K562 (cell line): Measurements from ENCODE around the gene UVRAG. TPM values are rescaled to one million over a fixed set of nuclear protein-coding genes. Genes with fewer than 3 reads are reported as not detected.
A peak's percentile ranks its signal among the peaks of the same experiment; 100 is the strongest.

ENCODE experiments used
- ASH1L ChIP-seq: fragments of 450-650 bp; IDR thresholded peaks from 2 replicates; pipeline ENCODE4 v1.6.1; 2018; ENCODE audit warnings: borderline replicate concordance, mild to moderate bottlenecking, low read depth; ENCODE audit not compliant: partially characterized antibody
- CBX5 ChIP-seq: IDR thresholded peaks from 2 replicates; pipeline ENCODE4 v1.6.1; 2014; ENCODE audit warnings: low read depth, borderline replicate concordance
- CREM ChIP-seq: IDR thresholded peaks from 2 replicates; pipeline ENCODE4 v1.6.1; 2014; ENCODE audit warnings: antibody characterized with exemption, low read depth
- ETV1 ChIP-seq: fragments of 450-650 bp; conservative IDR thresholded peaks from 2 replicates; pipeline ENCODE4 v1.6.1; 2016; ENCODE audit warnings: missing genetic modification characterization, control low read depth, low read depth, missing compliant biosample characterization
- FIP1L1 ChIP-seq: fragments of 200-400 bp; formaldehyde crosslinking; IDR thresholded peaks from 2 replicates; pipeline ENCODE4 v1.6.1; 2018; ENCODE audit warnings: mild to moderate bottlenecking, low read depth, low read length; ENCODE audit not compliant: poor library complexity, severe bottlenecking
- JUND ChIP-seq, 2 experiments: IDR thresholded peaks; 2 replicates in 1 of 2; 3 replicates in 1 of 2; pipeline ENCODE4 v1.6.1; 2011; ENCODE audit warnings: borderline replicate concordance in 2 of 2, low read depth in 2 of 2, low read length in 2 of 2, improper control_type of control experiment in 1 of 2, missing biosample characterization in 1 of 2, missing genetic modification characterization in 1 of 2, missing genetic modification reagents in 1 of 2
- MECOM ChIP-seq: fragments of 250-450 bp; sonication (Bioruptor Pico); IDR thresholded peaks from 2 replicates; pipeline ENCODE4 v1.8.0; 2022; ENCODE audit warnings: inconsistent platforms
- PBX2 ChIP-seq, 2 experiments: IDR thresholded peaks in 1 of 2; conservative IDR thresholded peaks in 1 of 2; 2 replicates each; pipeline ENCODE4 v1.6.1; 2016; ENCODE audit warnings: low read depth in 2 of 2, mild to moderate bottlenecking in 1 of 2, missing compliant biosample characterization in 1 of 2, missing genetic modification characterization in 1 of 2, moderate library complexity in 1 of 2
- ZNF584 ChIP-seq: fragments of 200-800 bp; sonication (Bioruptor generic); IDR thresholded peaks from 2 replicates; pipeline ENCODE4 v1.6.1; 2016; ENCODE audit warnings: low read depth, mild to moderate bottlenecking, missing genetic modification characterization, missing compliant biosample characterization
- ZNF695 ChIP-seq: fragments of 450-650 bp; formaldehyde crosslinking; IDR thresholded peaks from 2 replicates; pipeline ENCODE4 v1.4.0; 2020; ENCODE audit warnings: mild to moderate bottlenecking, moderate library complexity
- ZNF778 ChIP-seq: fragments of 450-650 bp; formaldehyde crosslinking; IDR thresholded peaks from 2 replicates; pipeline ENCODE4 v1.4.0; 2020; ENCODE audit warnings: mild to moderate bottlenecking, moderate library complexity
- ZZZ3 ChIP-seq: fragments of 450-650 bp; IDR thresholded peaks from 2 replicates; pipeline ENCODE4 v1.6.1; 2016; ENCODE audit warnings: antibody characterized with exemption, mild to moderate bottlenecking, moderate library complexity
- polyA plus RNA-seq, 8 experiments: library from polyadenylated mRNA; depleted of rRNA in 4 of 8; stranded (reverse) in 5 of 8; unstranded in 3 of 8; fragments of >200 nt; fragmentation: Nextera tagmentation in 2 of 8; fragmentation: Illumina TruSeq in 1 of 8; extraction: Ambion mirVana in 2 of 8; extraction: Trizol in 1 of 8; gene quantifications; 2 replicates each; pipeline versions ENCODE4 v1.2.1 to v1.2.3, GENCODE V29; 2011 to 2014; ENCODE audit warnings: inconsistent platforms in 1 of 8, missing spikeins in 1 of 8
- total RNA-seq, 7 experiments: library from RNA; depleted of rRNA in 6 of 7; stranded (reverse); fragments of >200 nt in 6 of 7; fragmentation: Illumina TruSeq in 2 of 7; extraction: Trizol in 2 of 7; gene quantifications; 2 replicates each; pipeline versions ENCODE4 v1.2.1 to v1.2.3, GENCODE V29; 2011 to 2021; ENCODE audit warnings: low replicate concordance in 1 of 7
- TF ChIP-seq, protein P1 (sequence below): sonication (generic); formaldehyde crosslinking; IDR thresholded peaks from 2 replicates; pipeline ENCODE4 v1.8.0; 2023; ENCODE audit warnings: missing genetic modification reagents, mild to moderate bottlenecking, borderline replicate concordance

The UVRAG gene
- total and polyA plus RNA-seq, 9 of the 15 experiments (the other 6 are each of a cell fraction or from before 2014, with no cell fraction given) = 3.1 to 17.8 (median 12.4) TPM

GRCh38 chr11:75946531-75947530 lies 131.8 kb downstream of the UVRAG start (continued):
- TF ChIP-seq MECOM (CRISPR knock-in tag) (no peak), ZNF695 (no peak), ZNF584 (CRISPR knock-in tag) (peak; percentile 46; the same call in 1 of the 2 replicates), ETV1 (tag) (peak; percentile 35; the same call in 1 of the 2 replicates), ZNF778 (no peak), ASH1L (no peak), CBX5 (no peak), JUND (IDR thresholded peaks at IDR 0.05; ENCODE audit: borderline replicate concordance, low read depth, low read length) (peak; percentile 27; the same call in 1 of the 2 replicates), JUND (tag; IDR thresholded peaks at IDR 0.05; ENCODE audit: borderline replicate concordance, low read depth, low read length) (no peak; the same call in 2 of the 3 replicates), ZZZ3 (no peak), FIP1L1 (no peak), PBX2 (CRISPR knock-in tag; IDR thresholded peaks at IDR 0.05; ENCODE audit: low read depth) (no peak), PBX2 (tag; conservative IDR thresholded peaks at IDR 0.05; ENCODE audit: low read depth) (no peak), CREM (0 out of 2 replicates have a peak, but pooled peaks have one; percentile 10)
- TF ChIP-seq, protein P1, sequence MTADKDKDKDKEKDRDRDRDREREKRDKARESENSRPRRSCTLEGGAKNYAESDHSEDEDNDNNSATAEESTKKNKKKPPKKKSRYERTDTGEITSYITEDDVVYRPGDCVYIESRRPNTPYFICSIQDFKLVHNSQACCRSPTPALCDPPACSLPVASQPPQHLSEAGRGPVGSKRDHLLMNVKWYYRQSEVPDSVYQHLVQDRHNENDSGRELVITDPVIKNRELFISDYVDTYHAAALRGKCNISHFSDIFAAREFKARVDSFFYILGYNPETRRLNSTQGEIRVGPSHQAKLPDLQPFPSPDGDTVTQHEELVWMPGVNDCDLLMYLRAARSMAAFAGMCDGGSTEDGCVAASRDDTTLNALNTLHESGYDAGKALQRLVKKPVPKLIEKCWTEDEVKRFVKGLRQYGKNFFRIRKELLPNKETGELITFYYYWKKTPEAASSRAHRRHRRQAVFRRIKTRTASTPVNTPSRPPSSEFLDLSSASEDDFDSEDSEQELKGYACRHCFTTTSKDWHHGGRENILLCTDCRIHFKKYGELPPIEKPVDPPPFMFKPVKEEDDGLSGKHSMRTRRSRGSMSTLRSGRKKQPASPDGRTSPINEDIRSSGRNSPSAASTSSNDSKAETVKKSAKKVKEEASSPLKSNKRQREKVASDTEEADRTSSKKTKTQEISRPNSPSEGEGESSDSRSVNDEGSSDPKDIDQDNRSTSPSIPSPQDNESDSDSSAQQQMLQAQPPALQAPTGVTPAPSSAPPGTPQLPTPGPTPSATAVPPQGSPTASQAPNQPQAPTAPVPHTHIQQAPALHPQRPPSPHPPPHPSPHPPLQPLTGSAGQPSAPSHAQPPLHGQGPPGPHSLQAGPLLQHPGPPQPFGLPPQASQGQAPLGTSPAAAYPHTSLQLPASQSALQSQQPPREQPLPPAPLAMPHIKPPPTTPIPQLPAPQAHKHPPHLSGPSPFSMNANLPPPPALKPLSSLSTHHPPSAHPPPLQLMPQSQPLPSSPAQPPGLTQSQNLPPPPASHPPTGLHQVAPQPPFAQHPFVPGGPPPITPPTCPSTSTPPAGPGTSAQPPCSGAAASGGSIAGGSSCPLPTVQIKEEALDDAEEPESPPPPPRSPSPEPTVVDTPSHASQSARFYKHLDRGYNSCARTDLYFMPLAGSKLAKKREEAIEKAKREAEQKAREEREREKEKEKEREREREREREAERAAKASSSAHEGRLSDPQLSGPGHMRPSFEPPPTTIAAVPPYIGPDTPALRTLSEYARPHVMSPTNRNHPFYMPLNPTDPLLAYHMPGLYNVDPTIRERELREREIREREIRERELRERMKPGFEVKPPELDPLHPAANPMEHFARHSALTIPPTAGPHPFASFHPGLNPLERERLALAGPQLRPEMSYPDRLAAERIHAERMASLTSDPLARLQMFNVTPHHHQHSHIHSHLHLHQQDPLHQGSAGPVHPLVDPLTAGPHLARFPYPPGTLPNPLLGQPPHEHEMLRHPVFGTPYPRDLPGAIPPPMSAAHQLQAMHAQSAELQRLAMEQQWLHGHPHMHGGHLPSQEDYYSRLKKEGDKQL (CRISPR knock-in tag) = no peak
- TF ChIP-seq, all 486 proteins: peak for 17
